SW480 (cell line): ENCODE data around the gene DENND1B.
A peak's percentile ranks its signal among the peaks of the same experiment; 100 is the strongest.
"Not testable (repeated sequence)": the region's sequence is repeated elsewhere in the genome, so short reads cannot be mapped to it uniquely, and the experiment has no call there.

ENCODE experiments used
- DNase-seq: peaks from one replicate; pipeline ENCODE4 v3.0.0-alpha.2; 2016; ENCODE audit warnings: low spot score

The DENND1B gene

GRCh38 chr1:197745911-197746310 lies 29.4 kb downstream of the DENND1B start:
- DNase-seq, result no peak

DNA sequence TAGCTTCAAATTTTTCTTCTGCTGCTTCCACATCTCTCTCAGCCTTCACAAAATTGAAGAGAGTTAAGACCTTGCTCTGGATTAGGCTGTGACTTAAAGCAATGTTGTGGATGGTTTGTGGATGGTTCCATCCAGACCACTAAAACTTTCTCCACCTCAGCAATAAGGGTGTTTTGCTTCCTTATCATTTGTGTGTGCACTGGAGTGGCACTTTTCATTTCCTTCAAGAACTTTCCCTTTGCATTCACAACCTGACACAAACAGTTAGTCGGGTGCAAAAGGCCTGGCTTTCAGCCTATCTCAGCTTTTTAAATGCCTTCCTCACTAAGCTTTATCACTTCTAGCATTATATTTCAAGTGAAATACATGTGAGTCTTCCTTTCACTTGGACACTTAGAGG lies 30.3 kb downstream of the DENND1B start:
- no peak for DNase-seq

DNA sequence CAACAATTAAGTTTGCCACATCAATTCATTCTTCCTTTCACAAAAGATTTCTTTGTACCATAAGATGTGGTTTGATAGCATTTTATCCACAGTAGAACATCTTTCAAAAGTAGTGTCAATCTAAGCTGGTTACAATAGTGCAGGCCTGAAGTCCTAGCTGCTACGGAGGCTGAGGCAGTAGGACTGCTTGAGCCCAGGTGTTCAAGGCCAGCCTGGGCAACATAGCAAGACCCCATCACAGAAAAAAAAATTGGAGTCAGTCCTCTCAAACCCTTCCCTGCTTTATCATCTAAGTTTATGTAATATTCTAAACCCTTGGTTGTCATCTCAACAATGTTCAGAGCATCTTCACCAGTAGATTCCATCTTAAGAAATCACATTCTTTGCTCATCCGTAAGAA lies 31.7 kb downstream of the DENND1B start:
- DNase-seq, result no peak

DNA sequence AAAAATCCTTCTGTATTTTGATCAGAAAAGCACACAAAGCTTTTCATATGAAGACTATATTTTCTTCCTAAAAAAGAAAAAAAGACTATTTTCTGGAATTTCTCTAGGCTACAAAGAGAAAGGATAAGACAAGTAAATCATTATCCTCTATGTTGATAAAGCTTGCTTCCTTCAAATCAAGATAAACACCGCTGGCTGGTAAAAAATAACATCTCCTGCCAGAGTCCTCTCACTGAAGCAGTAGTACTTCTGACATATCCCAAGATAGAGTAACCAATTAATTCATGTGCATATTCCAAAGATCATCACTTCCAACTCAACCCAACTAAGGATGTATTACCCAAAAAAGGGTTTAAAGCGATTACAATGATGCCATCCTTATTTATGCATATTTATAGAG lies 34.3 kb downstream of the DENND1B start:
- no peak for DNase-seq

- DNase-seq, result no peak
These were observed 36.4 kb downstream of the DENND1B start for GRCh38 chr1:197738927-197739326.

- DNase-seq, result no peak
These were observed 37.4 kb downstream of the DENND1B start for GRCh38 chr1:197737916-197738315.

GRCh38 chr1:197736685-197737084 lies 38.6 kb downstream of the DENND1B start:
- no peak for DNase-seq

DNA sequence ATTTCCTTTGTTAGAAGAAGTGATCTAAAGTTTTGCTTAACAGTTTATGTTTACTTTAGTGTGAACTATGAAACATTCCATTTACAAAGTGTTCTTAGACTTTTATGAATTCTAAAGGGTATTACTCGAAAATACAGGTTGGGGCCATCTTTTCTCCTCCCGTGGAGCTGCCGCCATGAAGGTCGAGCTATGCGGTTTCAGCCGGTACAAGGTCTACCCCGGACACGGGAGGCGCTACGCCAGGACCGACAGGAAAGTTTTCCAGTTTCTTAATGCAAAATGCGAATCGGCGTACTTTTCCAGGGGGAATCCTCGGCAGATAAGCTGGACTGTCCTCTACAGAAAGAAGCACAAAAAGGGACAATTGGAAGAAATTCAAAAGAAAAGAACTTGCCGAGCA lies 39.8 kb downstream of the DENND1B start:
- no peak for DNase-seq

- DNase-seq, result no peak
These were observed 42.0 kb downstream of the DENND1B start for GRCh38 chr1:197733324-197733723.

GRCh38 chr1:197732187-197732586 lies 43.1 kb downstream of the DENND1B start:
- no peak for DNase-seq

DNA sequence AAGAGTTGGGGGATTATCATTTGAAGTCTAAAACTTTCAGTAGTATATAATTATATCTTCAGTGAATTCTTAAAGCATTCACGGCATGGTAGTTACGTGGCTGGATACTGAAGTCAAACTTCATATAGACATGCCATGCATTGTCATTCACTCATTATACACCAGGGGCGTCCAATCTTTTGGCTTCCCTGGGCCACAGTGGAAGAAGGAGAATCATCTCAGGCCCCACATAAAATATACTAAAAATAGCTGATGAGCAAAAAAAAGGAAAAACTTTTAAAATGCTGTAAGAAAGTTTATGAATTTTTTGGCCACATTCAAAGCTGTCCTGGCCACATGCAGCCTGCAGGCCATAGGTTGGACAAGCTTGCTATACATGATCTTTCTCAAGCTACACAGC lies 43.8 kb downstream of the DENND1B start:
- no peak for DNase-seq

DNA sequence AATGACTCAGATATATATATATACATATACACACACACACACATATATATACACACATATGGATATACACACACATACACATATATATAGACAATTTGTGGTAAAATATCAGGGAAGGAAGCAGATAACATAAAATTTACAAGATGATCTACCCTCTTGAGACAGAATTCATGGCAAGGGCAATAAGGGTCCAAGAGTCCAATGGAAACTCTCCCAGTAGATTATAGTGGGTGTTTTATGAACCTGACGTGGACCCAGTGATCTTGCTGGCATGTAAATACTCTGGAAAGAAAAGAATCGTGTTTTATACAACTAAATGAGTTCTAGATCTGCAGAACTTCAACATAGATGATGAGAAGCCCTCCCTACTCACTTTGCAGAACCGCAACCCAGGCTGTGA lies 49.3 kb downstream of the DENND1B start:
- no peak for DNase-seq

GRCh38 chr1:197725044-197725443 lies 50.2 kb downstream of the DENND1B start:
- peak; percentile 13 for DNase-seq

GRCh38 chr1:197715806-197716205 lies 59.5 kb downstream of the DENND1B start:
- no peak for DNase-seq

- DNase-seq, result no peak
These were observed 68.7 kb downstream of the DENND1B start for GRCh38 chr1:197706601-197707000.

DNA sequence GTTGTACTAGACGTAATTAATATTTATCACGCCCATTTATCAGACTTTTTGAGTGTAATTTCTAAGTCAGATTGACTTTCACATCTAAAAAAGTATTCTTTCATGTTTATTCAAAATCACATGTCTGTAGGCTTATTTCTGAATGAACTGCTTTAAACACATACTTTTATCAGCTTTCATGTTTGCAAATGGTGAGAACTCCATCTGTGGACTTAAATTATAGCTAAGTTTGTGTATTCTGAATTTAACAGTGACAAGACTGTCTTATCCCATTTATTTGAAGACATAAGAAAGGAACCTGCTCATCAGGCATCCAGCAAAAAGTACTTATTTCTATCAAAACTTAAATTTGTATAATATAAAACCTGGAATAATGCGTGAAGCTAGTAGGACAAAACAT lies 69.3 kb downstream of the DENND1B start:
- no peak for DNase-seq

GRCh38 chr1:197700688-197701087 lies 74.6 kb downstream of the DENND1B start:
- not testable (repeated sequence) for DNase-seq

DNA sequence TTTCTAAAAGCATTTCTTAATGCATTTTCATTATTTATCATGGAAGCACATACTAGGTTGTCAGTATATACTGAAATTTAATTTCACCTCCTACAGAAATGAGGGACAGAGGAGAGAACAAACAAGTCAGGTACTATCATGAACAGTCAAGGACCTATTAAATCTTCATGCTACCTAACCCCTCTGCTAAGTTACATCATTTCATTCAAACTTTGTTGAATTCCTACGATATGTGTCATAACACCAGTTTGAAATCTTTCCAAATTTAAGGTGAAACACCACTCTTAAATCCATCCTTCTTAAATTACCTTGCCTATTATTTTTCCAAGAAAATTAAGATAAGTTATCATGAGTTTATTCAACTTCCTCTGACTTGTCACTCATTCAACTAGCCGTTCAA lies 78.9 kb downstream of the DENND1B start:
- no peak for DNase-seq

GRCh38 chr1:197695961-197696360 lies 79.3 kb downstream of the DENND1B start:
- no peak for DNase-seq

DNA sequence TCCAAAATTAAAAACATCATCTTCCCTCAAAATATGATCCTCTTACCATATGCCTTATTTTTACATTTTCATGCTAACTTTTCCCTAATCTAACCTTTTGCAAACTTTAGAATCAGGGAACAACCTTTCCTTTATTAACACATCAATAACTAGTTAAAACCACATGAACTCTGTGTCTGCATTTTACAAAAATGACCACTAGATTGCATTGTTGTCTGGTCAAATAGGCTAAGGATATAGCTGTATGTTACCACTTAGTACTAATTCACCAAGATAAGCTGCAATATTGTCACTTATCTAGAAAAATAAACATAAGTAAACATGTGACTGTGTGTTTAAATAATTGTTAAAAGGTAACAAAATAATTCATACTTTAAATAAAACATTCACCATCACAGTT lies 82.3 kb downstream of the DENND1B start:
- DNase-seq, result peak; percentile 18

DNA sequence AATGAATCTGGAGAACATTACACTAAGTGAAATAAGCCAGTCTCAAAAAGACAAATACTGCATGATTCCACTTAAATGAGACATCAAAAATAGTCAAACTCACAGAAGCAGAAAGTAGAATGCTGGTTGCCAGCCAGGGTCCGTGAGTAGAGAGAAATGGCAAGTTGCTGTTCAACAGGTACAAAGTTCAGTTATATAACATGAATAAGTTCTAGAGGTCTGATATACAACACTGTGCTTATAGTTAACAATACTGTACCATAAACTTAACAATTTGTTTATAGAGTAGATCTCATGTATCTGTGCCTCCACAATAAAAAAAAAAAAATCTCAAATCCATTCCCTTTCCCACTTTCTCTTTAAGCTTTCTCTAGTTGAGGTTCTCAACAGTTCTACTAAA lies 83.5 kb downstream of the DENND1B start:
- DNase-seq, result no peak

GRCh38 chr1:197690074-197690473 lies 85.2 kb downstream of the DENND1B start:
- no peak for DNase-seq

DNA sequence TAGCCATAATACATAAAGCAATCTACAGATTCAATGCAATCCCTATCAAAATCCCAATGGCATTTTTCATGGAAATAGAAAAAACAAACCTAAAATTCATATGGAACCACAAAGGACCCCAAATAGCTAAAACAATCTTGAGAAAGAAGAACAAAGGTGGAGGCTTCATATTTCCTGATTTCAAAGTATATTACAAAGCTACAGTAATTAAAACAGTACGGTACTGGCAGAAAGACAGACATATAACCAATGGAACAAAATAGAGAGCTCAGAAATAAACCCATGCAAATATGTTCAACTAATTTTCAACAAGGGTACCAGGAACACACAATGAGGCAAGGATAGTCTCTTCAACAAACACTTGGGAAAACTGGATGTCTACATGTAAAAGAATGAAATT lies 87.0 kb downstream of the DENND1B start:
- DNase-seq, result no peak

DNA sequence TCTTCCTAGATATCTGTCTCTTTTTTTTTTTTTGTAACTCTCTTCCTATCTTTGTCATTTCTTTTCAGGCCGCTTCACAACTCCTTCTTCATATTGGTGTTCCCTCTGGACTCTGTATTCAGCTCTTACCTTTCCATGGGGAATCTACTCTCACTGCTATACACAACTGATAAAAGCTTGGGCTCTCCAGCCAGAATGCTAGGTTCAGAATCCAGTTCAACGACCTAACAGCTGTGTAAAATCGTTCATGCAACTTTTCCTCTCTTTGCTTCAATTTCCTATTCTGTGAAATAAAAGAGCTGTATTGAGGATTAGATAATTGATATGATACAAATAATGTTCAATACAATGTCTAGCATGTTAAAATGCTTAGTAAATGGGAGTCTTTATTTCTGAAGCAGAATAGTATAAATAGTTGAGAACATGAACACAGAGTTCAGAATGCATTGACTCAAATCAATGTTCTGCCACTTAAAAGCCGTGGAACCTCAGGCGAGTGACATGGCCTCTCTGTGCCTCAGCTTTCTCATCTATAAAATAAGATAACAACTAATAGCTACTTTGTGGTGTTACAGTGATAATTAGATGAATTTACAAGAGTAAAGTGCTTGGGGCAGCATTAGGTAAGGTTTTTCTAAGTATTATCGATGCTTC lies 88.5 kb downstream of the DENND1B start:
- no peak for DNase-seq

- no peak for DNase-seq
These were observed 89.0 kb downstream of the DENND1B start for GRCh38 chr1:197686231-197686630.
